ENCODE results near the gene PTBP3.
A peak's percentile ranks its signal among the peaks of the same experiment; 100 is the strongest.

The PTBP3 gene

GRCh38 chr9:112339886-112340285, 6.5 kb upstream of the PTBP3 start:
- no peak for FAIRE-seq
- TF ChIP-seq SPI1 (IDR thresholded peaks at IDR 0.05; ENCODE audit: low read depth, low read length) (no peak), POU2F2 (IDR thresholded peaks at IDR 0.05; ENCODE audit: low read depth, low read length) (no peak), POLR2A (IDR thresholded peaks at IDR 0.05; ENCODE audit: low read depth, low read length) (no peak), POLR2AphosphoS5 (IDR thresholded peaks at IDR 0.05; ENCODE audit: low read depth, low read length) (no peak), TAF1 (IDR thresholded peaks at IDR 0.05; ENCODE audit: low read depth, low read length) (no peak), PAX5 (IDR thresholded peaks at IDR 0.05; ENCODE audit: insufficient read depth, low read length, severe bottlenecking) (no peak)

GRCh38 chr9:112338561-112338960, 5.1 kb upstream of the PTBP3 start:
- no peak for DNase-seq (ENCODE audit: insufficient read length, low spot score)
- FAIRE-seq = no peak
- TF ChIP-seq PAX5 (IDR thresholded peaks at IDR 0.05; ENCODE audit: insufficient read depth, low read length, severe bottlenecking) (no peak), POLR2AphosphoS5 (IDR thresholded peaks at IDR 0.05; ENCODE audit: low read depth, low read length) (no peak)

More at GRCh38 chr9:112339886-112340285, 6.5 kb upstream of the PTBP3 start:
- no peak for DNase-seq (ENCODE audit: insufficient read length, low spot score)

- DNase-seq (ENCODE audit: insufficient read length, low spot score) = no peak
- TF ChIP-seq SPI1 (IDR thresholded peaks at IDR 0.05; ENCODE audit: low read depth, low read length) = no peak
- TF ChIP-seq POLR2AphosphoS5 (IDR thresholded peaks at IDR 0.05; ENCODE audit: low read depth, low read length) = no peak
- TF ChIP-seq TAF1 (IDR thresholded peaks at IDR 0.05; ENCODE audit: low read depth, low read length) = no peak
- no peak for FAIRE-seq
Measured at GRCh38 chr9:112337547-112337946, 4.1 kb upstream of the PTBP3 start.

DNA sequence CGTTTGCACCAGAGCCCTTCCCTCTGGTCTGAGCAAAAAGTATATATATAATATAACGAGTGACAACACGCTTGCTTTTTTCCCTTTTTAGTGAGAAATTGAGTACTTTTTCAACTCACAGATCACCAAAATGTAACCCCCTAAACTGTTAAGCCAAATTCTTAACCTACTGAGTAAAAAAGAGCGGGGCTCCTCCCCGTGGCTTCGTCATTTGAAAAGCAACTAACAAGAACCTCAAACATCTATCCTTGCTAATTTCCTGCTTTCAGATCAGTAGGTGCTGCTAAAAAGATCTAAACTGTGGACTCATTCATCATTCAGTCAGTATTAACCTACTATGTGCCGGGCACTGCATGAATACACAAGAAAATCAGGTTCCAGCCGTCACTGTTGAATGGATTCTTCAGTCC, 1.0 kb upstream of the PTBP3 start:
- DNase-seq (ENCODE audit: insufficient read length, low spot score) (no peak), FAIRE-seq (peak; percentile 23)
- TF ChIP-seq PAX5 (IDR thresholded peaks at IDR 0.05; ENCODE audit: insufficient read depth, low read length, severe bottlenecking) (no peak), POU2F2 (IDR thresholded peaks at IDR 0.05; ENCODE audit: low read depth, low read length) (no peak), POLR2AphosphoS5 (IDR thresholded peaks at IDR 0.05; ENCODE audit: low read depth, low read length) (no peak), SPI1 (IDR thresholded peaks at IDR 0.05; ENCODE audit: low read depth, low read length) (no peak), POLR2A (IDR thresholded peaks at IDR 0.05; ENCODE audit: low read depth, low read length) (no peak), TAF1 (IDR thresholded peaks at IDR 0.05; ENCODE audit: low read depth, low read length) (no peak)

- no peak for FAIRE-seq
- DNase-seq (ENCODE audit: insufficient read length, low spot score) = peak; percentile 84
- TF ChIP-seq TAF1 (IDR thresholded peaks at IDR 0.05; ENCODE audit: low read depth, low read length) (peak; percentile 1; the same call in 1 of the 2 replicates), POU2F2 (IDR thresholded peaks at IDR 0.05; ENCODE audit: low read depth, low read length) (no peak), POLR2A (IDR thresholded peaks at IDR 0.05; ENCODE audit: low read depth, low read length) (peak; percentile 11; the same call in 1 of the 2 replicates), POLR2AphosphoS5 (IDR thresholded peaks at IDR 0.05; ENCODE audit: low read depth, low read length) (no peak), PAX5 (IDR thresholded peaks at IDR 0.05; ENCODE audit: insufficient read depth, low read length, severe bottlenecking) (peak; percentile 48)
Measured at GRCh38 chr9:112333639-112334431, 416 bp upstream of the PTBP3 start.

- TF ChIP-seq PAX5 (IDR thresholded peaks at IDR 0.05; ENCODE audit: insufficient read depth, low read length, severe bottlenecking) (no peak), POLR2A (IDR thresholded peaks at IDR 0.05; ENCODE audit: low read depth, low read length) (no peak; the same call in 1 of the 2 replicates), POU2F2 (IDR thresholded peaks at IDR 0.05; ENCODE audit: low read depth, low read length) (no peak; the same call in 1 of the 2 replicates), SPI1 (IDR thresholded peaks at IDR 0.05; ENCODE audit: low read depth, low read length) (no peak), TAF1 (IDR thresholded peaks at IDR 0.05; ENCODE audit: low read depth, low read length) (peak; percentile 39; the same call in 1 of the 2 replicates), POLR2AphosphoS5 (IDR thresholded peaks at IDR 0.05; ENCODE audit: low read depth, low read length) (no peak; the same call in 1 of the 2 replicates)
- FAIRE-seq = no peak
- no peak for DNase-seq (ENCODE audit: insufficient read length, low spot score)
Measured at GRCh38 chr9:112332674-112332976, 794 bp downstream of the PTBP3 start.

- TF ChIP-seq POU2F2 (IDR thresholded peaks at IDR 0.05; ENCODE audit: low read depth, low read length) (no peak), POLR2AphosphoS5 (IDR thresholded peaks at IDR 0.05; ENCODE audit: low read depth, low read length) (no peak), TAF1 (IDR thresholded peaks at IDR 0.05; ENCODE audit: low read depth, low read length) (no peak), PAX5 (IDR thresholded peaks at IDR 0.05; ENCODE audit: insufficient read depth, low read length, severe bottlenecking) (no peak), POLR2A (IDR thresholded peaks at IDR 0.05; ENCODE audit: low read depth, low read length) (no peak), SPI1 (IDR thresholded peaks at IDR 0.05; ENCODE audit: low read depth, low read length) (no peak)
- FAIRE-seq = no peak
- no peak for DNase-seq (ENCODE audit: insufficient read length, low spot score)
Measured at GRCh38 chr9:112332214-112332613, 1.2 kb downstream of the PTBP3 start.

DNA sequence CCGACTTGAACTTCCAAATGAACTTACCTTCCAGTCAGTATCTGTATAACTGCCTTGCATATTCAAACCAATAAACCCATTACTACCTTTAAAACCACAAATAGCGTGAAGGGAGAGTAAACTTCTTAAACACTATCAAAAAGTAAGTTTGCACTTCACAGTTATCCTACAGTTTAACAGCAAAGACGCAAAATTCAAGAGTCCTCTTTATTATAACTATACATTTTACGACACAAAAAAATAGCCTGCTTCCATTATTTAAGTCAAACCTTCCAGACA, 1.8 kb downstream of the PTBP3 start:
- TF ChIP-seq POLR2AphosphoS5 (IDR thresholded peaks at IDR 0.05; ENCODE audit: low read depth, low read length) (no peak), POLR2A (IDR thresholded peaks at IDR 0.05; ENCODE audit: low read depth, low read length) (no peak), PAX5 (IDR thresholded peaks at IDR 0.05; ENCODE audit: insufficient read depth, low read length, severe bottlenecking) (no peak), TAF1 (IDR thresholded peaks at IDR 0.05; ENCODE audit: low read depth, low read length) (no peak), SPI1 (IDR thresholded peaks at IDR 0.05; ENCODE audit: low read depth, low read length) (no peak), POU2F2 (IDR thresholded peaks at IDR 0.05; ENCODE audit: low read depth, low read length) (no peak)
- DNase-seq (ENCODE audit: insufficient read length, low spot score) (no peak), FAIRE-seq (no peak)

DNA sequence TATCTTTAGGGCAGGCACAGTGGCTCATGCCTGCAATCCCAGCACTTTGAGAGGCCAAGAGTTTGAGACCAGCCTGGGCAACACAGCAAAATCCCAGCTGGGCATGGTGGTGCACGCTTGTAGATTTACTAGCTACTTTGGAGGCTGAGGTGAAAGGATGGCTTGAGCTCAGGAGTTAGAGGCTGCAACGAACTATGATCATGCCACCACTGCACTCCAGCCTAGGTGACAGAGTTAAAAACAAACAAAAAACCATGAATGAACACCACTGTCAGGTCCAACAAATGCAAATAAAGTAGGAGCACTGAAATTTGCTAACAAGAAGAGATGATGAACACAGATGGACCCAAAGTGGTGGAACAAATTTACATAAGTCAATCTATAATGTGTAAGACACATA, 4.9 kb downstream of the PTBP3 start:
- DNase-seq (ENCODE audit: insufficient read length, low spot score) (no peak), FAIRE-seq (peak; percentile 20)
- TF ChIP-seq POU2F2 (IDR thresholded peaks at IDR 0.05; ENCODE audit: low read depth, low read length) (no peak), SPI1 (IDR thresholded peaks at IDR 0.05; ENCODE audit: low read depth, low read length) (no peak), POLR2AphosphoS5 (IDR thresholded peaks at IDR 0.05; ENCODE audit: low read depth, low read length) (no peak), POLR2A (IDR thresholded peaks at IDR 0.05; ENCODE audit: low read depth, low read length) (no peak), TAF1 (IDR thresholded peaks at IDR 0.05; ENCODE audit: low read depth, low read length) (no peak), PAX5 (IDR thresholded peaks at IDR 0.05; ENCODE audit: insufficient read depth, low read length, severe bottlenecking) (no peak)

Measured in GM12891 (cell line).